ENCODE measurements around the gene SUDS3.

GRCh38 chr12:118373616-118374015 lies 2.7 kb upstream of the SUDS3 start:
- no peak for TF ChIP-seq EZH2 (IDR thresholded peaks at IDR 0.05; ENCODE audit: borderline replicate concordance, low read length)
- no peak for TF ChIP-seq CTCF (conservative IDR thresholded peaks at IDR 0.05 in 1 of 2, IDR thresholded peaks at IDR 0.05 in 1 of 2; ENCODE audit: extremely low read depth in 1 of 2, insufficient read depth in 1 of 2, low read depth in 1 of 2, low read length in 2 of 2)

Data from mammary epithelial cell (primary cell).